BLaER1 treated with 17β-estradiol and CSF1 and Interleukin-3, amounts not matched to agents 10 nM and 100 nM (cell line): Measurements from ENCODE around the gene FRS2.

ENCODE experiments used
- H3K27ac ChIP-seq, 11 experiments: shearing (Covaris generic); formaldehyde crosslinking; 2 replicates each; pipeline ENCODE4 v1.8.1; 2022
- H3K27me3 ChIP-seq, 11 experiments: shearing (Covaris generic); formaldehyde crosslinking; 2 replicates each; pipeline ENCODE4 v1.8.1; 2022
- H3K36me3 ChIP-seq, 11 experiments: shearing (Covaris generic); formaldehyde crosslinking; 2 replicates each; pipeline ENCODE4 v1.8.1; 2022
- H3K4me1 ChIP-seq, 10 experiments: shearing (Covaris generic); formaldehyde crosslinking; 2 replicates each; pipeline ENCODE4 v1.8.1; 2022
- H3K4me2 ChIP-seq, 11 experiments: shearing (Covaris generic); formaldehyde crosslinking; 2 replicates each; pipeline ENCODE4 v1.8.1; 2022
- H3K4me3 ChIP-seq, 10 experiments: shearing (Covaris generic); formaldehyde crosslinking; 2 replicates each; pipeline ENCODE4 v1.8.1; 2022
- H3K9ac ChIP-seq, 11 experiments: shearing (Covaris generic); formaldehyde crosslinking; 2 replicates each; pipeline ENCODE4 v1.8.1; 2022
- H3K9me3 ChIP-seq, 11 experiments: shearing (Covaris generic); formaldehyde crosslinking; replicated peaks in 1 of 11; 2 replicates each; pipeline ENCODE4 v1.8.1; 2022
- H4K20me1 ChIP-seq, 11 experiments: shearing (Covaris generic); formaldehyde crosslinking; 2 replicates each; pipeline ENCODE4 v1.8.1; 2022
- Cebpa-rat ChIP-seq, 11 experiments: shearing (Covaris generic); IDR thresholded peaks; 2 replicates each; pipeline ENCODE4 v1.8.1; 2022

Gene FRS2

DNA sequence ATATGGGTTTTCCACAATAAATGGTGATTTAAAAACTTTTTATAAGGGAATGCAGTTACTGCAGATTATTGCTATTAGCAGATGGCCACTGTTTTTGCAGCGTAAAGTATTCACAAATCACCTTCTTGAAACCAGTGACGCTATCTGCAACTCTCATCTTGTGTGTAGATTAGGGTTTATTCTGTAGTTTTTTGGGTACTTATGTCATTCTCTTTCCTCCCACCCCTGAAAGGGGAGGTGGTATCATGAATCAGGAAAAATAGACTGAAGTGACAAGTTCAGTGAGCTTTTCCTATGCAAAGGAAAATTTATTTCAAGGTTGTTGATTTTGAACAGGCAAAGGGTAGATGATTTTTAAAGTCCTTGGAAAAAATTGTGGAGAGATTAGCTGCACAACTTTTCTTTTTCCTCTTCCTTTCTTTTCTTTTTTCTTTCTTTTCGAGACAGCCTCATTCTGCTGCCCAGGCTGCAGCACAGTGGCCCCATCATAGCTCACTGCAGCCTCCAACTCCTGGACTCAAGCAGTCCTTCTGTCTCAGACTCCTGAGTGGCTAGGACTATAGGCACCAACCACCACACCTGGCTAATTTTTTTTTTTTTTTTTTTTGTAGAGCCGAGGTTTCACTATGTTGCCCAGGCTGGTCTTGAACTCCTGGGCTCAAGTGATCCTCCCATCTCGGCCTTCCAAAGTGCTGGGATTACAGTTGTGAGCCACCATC is 1.6 kb downstream of the FRS2 start:
- peak overlapping the region; percentile 76 to 98 (median 92) for H3K4me3 ChIP-seq
- H3K36me3 ChIP-seq: peaks cover 0 to 25% (median 10%) of the 10 kb centered on the region in 11 experiments; a peak in 9 of 22 replicates
- peak overlapping the region in 1 of 11 experiments; percentile 99; a peak in 1 of 22 replicates for H3K27ac ChIP-seq
- peaks cover 16 to 64% (median 23%) of the 10 kb centered on the region in 10 experiments for H3K4me1 ChIP-seq
- H3K27me3 ChIP-seq: no peaks in the 10 kb centered on the region
- no peaks in the 10 kb centered on the region for H3K9me3 ChIP-seq
- peak overlapping the region; percentile 71 to 98 (median 91) for H3K4me2 ChIP-seq
- peak overlapping the region; percentile 92 to 100 (median 98); a peak in 19 of 22 replicates for H3K9ac ChIP-seq
- TF ChIP-seq Cebpa-rat (IDR thresholded peaks at IDR 0.05): no peak
- H4K20me1 ChIP-seq: peaks cover 26 to 59% (median 56%) of the 10 kb centered on the region in 11 experiments; a peak in 21 of 22 replicates

DNA sequence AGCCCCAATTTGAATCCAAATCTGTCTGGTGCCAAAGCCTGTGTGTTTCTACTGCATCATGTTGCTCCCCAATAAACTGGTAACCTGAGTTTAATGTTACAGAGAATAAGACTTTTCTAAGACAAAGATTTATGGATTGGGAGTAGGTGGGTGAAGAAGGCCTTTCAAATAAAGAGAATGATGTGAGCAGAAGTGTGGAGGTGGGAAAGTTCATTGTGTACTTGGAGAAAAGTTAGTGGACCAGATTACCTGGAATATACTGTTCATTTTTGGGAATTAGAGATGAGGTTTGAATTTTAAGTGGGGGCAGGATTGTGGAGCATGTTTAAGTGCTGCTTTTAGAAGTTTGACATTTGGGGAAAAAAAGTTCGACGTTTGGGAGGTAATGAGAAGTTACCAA is 3.1 kb downstream of the FRS2 start:
- H3K4me1 ChIP-seq: peaks cover 11 to 50% (median 20%) of the 10 kb centered on the region in 10 experiments
- no peaks in the 10 kb centered on the region for H3K27me3 ChIP-seq
- no peak for TF ChIP-seq Cebpa-rat (IDR thresholded peaks at IDR 0.05)
- H3K27ac ChIP-seq: no peak overlapping the region
- no peaks in the 10 kb centered on the region; a peak in 2 of 22 replicates for H3K9me3 ChIP-seq
- H3K9ac ChIP-seq: no peak overlapping the region; a peak in 1 of 22 replicates
- no peak overlapping the region for H3K4me3 ChIP-seq
- H3K36me3 ChIP-seq: peaks cover 0 to 25% (median 10%) of the 10 kb centered on the region in 11 experiments; a peak in 9 of 22 replicates
- H3K4me2 ChIP-seq: peak overlapping the region in 2 of 11 experiments; percentile 18 to 24; a peak in 4 of 22 replicates
- peaks cover 26 to 72% (median 56%) of the 10 kb centered on the region in 11 experiments; a peak in 21 of 22 replicates for H4K20me1 ChIP-seq

DNA sequence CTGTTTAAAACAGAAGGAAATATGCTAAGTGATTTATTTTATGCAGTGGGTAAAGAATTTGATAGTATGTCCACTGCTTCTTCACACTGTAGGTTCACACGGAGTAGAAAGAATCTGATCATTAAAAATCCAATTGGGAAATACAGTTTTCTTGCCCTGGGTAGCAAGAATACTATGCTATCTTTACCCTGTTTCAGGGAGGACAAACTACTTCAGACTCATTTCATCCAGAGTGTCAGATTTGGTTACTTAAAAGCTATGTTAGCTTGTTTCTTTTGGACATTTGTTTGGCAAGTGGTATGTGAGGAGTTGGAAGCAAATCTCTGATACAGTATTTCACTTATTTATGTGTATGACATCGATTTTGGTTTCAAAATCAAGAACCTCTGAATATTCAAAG is 4.3 kb downstream of the FRS2 start:
- TF ChIP-seq Cebpa-rat (IDR thresholded peaks at IDR 0.05): no peak
- Histone ChIP-seq H3K36me3 (peaks cover 0 to 29% (median 11%) of the 10 kb centered on the region in 11 experiments; a peak in 11 of 22 replicates), H3K4me2 (no peak overlapping the region), H3K4me3 (no peak overlapping the region), H3K9me3 (peaks cover 0 to 5% (median 0%) of the 10 kb centered on the region in 11 experiments; a peak in 6 of 22 replicates), H4K20me1 (peaks cover 29 to 84% (median 66%) of the 10 kb centered on the region in 11 experiments; a peak in 21 of 22 replicates), H3K27ac (no peak overlapping the region), H3K27me3 (no peaks in the 10 kb centered on the region), H3K9ac (no peak overlapping the region), H3K4me1 (peaks cover 11 to 48% (median 20%) of the 10 kb centered on the region in 10 experiments)

DNA sequence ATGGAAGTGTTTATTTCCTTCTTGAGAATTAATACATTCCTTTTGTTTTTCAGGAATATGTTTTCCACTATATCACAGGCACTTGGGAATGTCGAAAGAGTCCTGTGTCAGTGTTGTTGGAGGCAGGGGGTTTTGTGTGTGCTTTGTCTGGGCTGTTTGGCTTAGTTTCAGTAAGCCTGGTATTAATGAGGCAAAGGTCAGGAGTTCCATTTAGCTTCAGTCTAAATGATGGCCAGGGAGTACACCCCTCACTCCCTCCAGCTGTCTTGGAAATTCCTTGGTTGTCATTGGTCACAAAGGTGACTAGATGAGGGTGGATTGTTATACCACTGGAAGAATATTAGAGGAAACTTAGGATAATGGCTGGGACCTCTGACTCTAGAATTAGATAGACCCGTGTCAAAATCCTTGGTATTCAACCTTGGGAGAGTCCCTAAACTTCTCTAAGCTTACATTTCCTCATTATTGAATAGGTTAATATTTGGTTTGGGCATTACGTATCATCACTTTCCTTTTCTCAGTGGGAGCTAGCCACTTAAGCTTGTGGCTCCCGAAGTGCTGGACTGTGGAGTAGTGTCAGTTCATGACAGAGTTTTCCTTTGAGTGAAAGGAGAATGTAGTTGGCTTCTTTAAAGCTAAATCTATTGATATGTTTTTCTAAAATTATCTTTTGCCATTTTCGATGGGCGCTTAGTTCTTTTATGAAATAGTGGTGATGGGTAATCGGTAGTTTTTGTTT is 5.2 kb downstream of the FRS2 start:
- TF ChIP-seq Cebpa-rat (IDR thresholded peaks at IDR 0.05): no peak
- H3K36me3 ChIP-seq: peaks cover 0 to 38% (median 17%) of the 10 kb centered on the region in 11 experiments; a peak in 12 of 22 replicates
- peaks cover 30 to 94% (median 76%) of the 10 kb centered on the region in 11 experiments; a peak in 21 of 22 replicates for H4K20me1 ChIP-seq
- no peak overlapping the region for H3K27ac ChIP-seq
- no peak overlapping the region; a peak in 1 of 22 replicates for H3K9ac ChIP-seq
- no peak overlapping the region for H3K4me3 ChIP-seq
- no peaks in the 10 kb centered on the region for H3K27me3 ChIP-seq
- H3K4me2 ChIP-seq: peak overlapping the region in 2 of 11 experiments; percentile 37 to 48; a peak in 2 of 22 replicates
- H3K9me3 ChIP-seq: peaks cover 0 to 14% (median 4%) of the 10 kb centered on the region in 11 experiments; a peak in 11 of 22 replicates
- peaks cover 11 to 45% (median 17%) of the 10 kb centered on the region in 10 experiments for H3K4me1 ChIP-seq

DNA sequence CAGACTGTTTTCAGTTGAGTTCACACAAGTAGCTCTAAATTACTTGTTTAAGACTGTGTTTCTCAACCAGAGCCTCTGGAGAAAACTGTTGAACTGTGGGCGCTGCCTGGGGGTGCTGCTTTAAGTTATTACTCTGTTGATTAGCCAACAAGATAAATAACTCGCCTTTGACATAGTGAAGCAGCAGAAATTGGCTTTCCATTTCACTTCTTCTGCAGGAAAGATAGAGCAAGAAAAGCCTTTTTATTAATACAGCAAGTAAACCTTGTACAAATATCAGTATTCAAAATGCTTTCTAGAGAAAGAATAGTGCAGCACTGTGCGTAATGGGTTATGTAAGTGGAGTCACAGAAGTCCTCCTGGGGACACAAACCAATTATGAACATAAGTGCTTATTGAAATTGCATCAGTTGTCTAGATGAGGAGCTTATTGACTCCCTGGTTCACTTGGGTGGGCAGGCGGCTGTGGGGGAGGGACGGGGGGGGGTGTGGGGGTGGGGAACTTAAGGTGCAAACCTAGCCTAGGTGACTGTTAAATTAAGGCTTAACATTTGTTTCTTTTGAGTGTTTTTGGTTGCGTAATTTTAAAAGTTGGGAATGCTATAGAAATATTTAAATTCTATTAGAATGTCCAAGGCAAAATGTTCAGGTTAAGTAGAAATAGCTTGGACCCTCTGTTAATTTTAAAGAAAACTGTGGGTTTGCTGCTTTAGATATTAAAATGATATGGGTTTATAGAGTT is 6.3 kb downstream of the FRS2 start:
- H3K9me3 ChIP-seq: peaks cover 0 to 18% (median 13%) of the 10 kb centered on the region in 11 experiments; a peak in 16 of 22 replicates
- H3K4me1 ChIP-seq: peaks cover 8 to 42% (median 12%) of the 10 kb centered on the region in 10 experiments
- H3K27ac ChIP-seq: no peak overlapping the region
- H3K4me2 ChIP-seq: no peak overlapping the region
- no peak overlapping the region for H3K4me3 ChIP-seq
- H3K27me3 ChIP-seq: no peaks in the 10 kb centered on the region
- H4K20me1 ChIP-seq: peaks cover 30 to 96% (median 80%) of the 10 kb centered on the region in 11 experiments; a peak in 21 of 22 replicates
- peaks cover 5 to 49% (median 24%) of the 10 kb centered on the region in 11 experiments; a peak in 13 of 22 replicates for H3K36me3 ChIP-seq
- TF ChIP-seq Cebpa-rat (IDR thresholded peaks at IDR 0.05): no peak
- H3K9ac ChIP-seq: no peak overlapping the region

DNA sequence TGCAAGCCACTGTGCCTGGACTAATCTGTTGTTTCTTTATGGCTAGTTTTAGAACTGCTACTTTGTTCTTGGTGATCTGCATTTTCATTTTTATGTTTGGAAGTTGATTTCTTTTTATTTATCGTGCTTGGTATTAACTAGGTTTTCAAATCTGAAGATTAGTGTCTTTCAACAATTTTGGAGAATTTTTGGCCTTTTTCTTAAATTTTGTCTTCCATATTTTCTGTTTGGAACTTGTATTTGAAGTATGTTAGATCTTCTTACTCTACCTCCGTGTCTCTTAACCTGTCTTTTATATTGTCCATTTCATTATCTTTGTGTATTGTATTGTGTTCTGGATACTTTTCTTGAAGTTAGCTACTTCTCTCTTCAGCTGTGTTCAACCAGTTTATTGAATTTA is 9.5 kb downstream of the FRS2 start:
- peaks cover 0 to 10% (median 0%) of the 10 kb centered on the region in 10 experiments; a peak in 4 of 20 replicates for H3K4me1 ChIP-seq
- TF ChIP-seq Cebpa-rat (IDR thresholded peaks at IDR 0.05): no peak
- peaks cover 11 to 54% (median 34%) of the 10 kb centered on the region in 11 experiments; a peak in 21 of 22 replicates for H3K36me3 ChIP-seq
- no peak overlapping the region for H3K4me3 ChIP-seq
- H3K27ac ChIP-seq: no peak overlapping the region
- no peaks in the 10 kb centered on the region for H3K27me3 ChIP-seq
- H3K4me2 ChIP-seq: no peak overlapping the region
- peaks cover 10 to 95% (median 54%) of the 10 kb centered on the region in 11 experiments; a peak in 20 of 22 replicates for H4K20me1 ChIP-seq
- H3K9ac ChIP-seq: no peak overlapping the region
- H3K9me3 ChIP-seq: peaks cover 4 to 35% (median 25%) of the 10 kb centered on the region in 11 experiments; a peak in 21 of 22 replicates

DNA sequence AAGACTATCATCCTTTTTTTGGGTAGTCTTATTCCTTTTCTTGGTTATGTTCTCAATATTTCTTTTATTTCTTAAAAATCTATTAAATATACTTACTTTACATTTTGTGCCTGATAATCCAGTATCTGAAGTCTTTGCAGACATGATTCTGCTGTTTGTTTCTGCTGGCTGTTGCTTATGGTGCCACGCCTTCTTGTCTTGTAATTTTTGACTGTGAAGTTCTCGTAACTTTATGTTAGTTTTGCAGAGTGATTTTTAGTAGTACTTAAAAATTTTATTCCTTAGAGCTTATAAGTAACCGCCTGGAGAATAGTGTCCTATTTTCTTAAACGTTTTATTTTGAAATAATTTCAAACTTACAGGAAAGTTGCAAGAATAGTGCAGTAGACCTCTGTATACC is 10.5 kb downstream of the FRS2 start:
- no peak for TF ChIP-seq Cebpa-rat (IDR thresholded peaks at IDR 0.05)
- Histone ChIP-seq H4K20me1 (peaks cover 4 to 88% (median 44%) of the 10 kb centered on the region in 11 experiments; a peak in 17 of 22 replicates), H3K27me3 (no peaks in the 10 kb centered on the region)

DNA sequence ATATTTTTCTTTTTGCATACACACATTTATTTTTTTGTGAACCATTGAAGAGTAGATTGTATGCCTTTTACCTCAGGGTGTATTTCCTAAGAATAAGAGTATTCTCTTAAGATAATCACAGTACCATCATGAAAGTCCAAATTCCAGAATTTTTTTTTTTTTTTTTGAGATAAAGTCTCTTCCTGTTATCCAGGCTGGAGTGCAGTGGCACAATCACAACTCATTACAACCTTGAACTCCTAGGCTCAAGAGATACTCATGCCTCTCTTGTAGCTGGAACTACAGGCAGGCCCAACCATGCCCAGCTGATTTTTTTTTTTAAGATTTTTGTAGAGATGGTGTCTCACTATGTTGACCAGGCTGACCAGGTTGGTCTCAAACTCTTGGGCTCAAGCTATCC is 10.9 kb downstream of the FRS2 start:
- no peak for TF ChIP-seq Cebpa-rat (IDR thresholded peaks at IDR 0.05)
- no peaks in the 10 kb centered on the region for H3K27me3 ChIP-seq
- peaks cover 24 to 62% (median 44%) of the 10 kb centered on the region in 11 experiments for H3K36me3 ChIP-seq
- H3K9me3 ChIP-seq: peaks cover 16 to 50% (median 40%) of the 10 kb centered on the region in 11 experiments
- no peak overlapping the region for H3K4me2 ChIP-seq
- no peaks in the 10 kb centered on the region for H3K4me1 ChIP-seq
- no peak overlapping the region for H3K9ac ChIP-seq
- no peak overlapping the region for H3K27ac ChIP-seq
- H4K20me1 ChIP-seq: peaks cover 3 to 84% (median 40%) of the 10 kb centered on the region in 11 experiments; a peak in 16 of 22 replicates
- H3K4me3 ChIP-seq: no peak overlapping the region

More for the DNA sequence above, 10.5 kb downstream of the FRS2 start:
- peaks cover 0 to 3% (median 0%) of the 10 kb centered on the region in 10 experiments; a peak in 2 of 20 replicates for H3K4me1 ChIP-seq
- no peak overlapping the region for H3K9ac ChIP-seq
- no peak overlapping the region for H3K4me2 ChIP-seq
- peaks cover 12 to 45% (median 35%) of the 10 kb centered on the region in 11 experiments; a peak in 21 of 22 replicates for H3K9me3 ChIP-seq
- H3K27ac ChIP-seq: no peak overlapping the region
- H3K36me3 ChIP-seq: peaks cover 19 to 58% (median 39%) of the 10 kb centered on the region in 11 experiments
- no peak overlapping the region for H3K4me3 ChIP-seq
